Stimulated activated CD4-positive, alpha-beta T cell treated with anti-CD3 and anti-CD28 coated beads, Interleukin-12 subunit alpha, Interleukin-12 subunit beta, amount 100 ng/mL, for 48 hours (primary cell): Measurements from ENCODE around the gene GLRX3.
"Not testable (repeated sequence)": the region's sequence is repeated elsewhere in the genome, so short reads cannot be mapped to it uniquely, and the experiment has no call there.

Source experiments
- DNase-seq, 3 donors: peaks; one replicate each; pipeline ENCODE4 v3.0.0-alpha.2; 2020; ENCODE audit warnings: low read depth in 2 of 3, low spot score in 1 of 3

The GLRX3 gene

DNA sequence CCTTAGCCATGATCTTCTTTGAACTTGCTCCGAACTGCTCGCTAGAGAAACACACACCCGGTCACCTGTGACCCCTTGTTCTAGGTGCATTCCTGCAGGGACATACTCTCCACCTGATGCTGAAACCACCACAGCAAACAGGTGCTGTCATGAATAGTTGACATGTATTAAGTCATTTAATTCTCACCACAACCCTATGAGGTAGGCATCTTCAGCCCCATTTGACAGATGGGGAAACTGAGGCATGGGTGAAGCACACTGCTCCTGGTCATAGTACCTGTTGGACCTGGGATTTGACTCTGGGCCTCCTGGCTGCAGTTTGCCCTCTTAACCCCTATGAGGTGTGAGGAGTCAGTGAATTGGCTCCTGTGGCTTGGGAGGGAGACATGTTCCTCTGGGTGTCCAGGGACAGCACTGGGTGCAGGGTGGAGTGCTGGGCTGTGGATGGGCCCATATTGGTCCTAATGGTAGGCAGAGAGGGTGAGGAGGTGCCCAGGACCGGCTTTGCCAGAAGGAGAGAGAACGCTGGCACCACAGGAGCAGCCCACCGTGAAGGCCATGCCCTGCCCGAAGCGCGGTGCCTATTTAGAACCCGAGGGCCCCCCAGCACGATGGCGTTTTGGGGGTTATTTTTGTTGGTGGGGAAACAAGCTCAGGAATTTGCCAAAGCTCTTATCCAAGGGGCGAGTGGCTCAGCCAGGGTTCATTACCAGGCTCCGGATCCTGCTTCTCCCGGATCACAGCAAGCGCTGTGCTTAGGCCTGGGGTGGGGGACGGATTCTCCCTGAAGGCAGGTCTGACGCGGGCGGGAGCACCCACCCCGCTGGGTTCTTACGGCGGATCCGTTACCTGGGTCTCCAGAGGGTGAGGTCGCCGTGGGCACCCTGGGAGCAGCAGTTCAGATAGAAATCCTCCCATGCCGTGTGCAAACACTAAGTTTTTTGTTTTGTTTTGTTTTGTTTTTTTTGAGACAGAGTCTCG is 52.3 kb downstream of the GLRX3 start:
- DNase-seq = no peak

DNA sequence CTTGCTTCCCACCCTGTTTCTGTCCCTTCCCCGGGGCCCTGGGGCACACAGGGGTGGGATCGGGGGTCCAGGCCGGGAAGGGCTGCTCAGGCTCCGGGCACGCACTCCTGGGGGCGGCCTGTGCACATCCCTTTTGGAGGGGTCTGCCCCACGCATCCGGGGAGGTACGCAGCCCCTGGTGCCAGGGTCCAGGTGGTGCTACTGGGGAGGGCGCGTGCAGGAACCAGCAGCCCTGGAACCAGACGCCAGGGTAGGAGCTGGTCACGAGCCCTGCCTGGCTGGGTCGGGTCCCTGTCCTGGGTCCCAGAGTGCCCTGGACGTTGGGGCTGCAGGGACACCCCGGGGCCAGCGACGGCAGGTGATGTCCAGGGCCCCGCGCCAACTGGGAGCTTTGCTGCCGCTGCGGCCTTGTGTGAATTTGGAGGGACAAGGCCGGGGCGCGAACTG is 53.4 kb downstream of the GLRX3 start:
- no peak for DNase-seq

DNA sequence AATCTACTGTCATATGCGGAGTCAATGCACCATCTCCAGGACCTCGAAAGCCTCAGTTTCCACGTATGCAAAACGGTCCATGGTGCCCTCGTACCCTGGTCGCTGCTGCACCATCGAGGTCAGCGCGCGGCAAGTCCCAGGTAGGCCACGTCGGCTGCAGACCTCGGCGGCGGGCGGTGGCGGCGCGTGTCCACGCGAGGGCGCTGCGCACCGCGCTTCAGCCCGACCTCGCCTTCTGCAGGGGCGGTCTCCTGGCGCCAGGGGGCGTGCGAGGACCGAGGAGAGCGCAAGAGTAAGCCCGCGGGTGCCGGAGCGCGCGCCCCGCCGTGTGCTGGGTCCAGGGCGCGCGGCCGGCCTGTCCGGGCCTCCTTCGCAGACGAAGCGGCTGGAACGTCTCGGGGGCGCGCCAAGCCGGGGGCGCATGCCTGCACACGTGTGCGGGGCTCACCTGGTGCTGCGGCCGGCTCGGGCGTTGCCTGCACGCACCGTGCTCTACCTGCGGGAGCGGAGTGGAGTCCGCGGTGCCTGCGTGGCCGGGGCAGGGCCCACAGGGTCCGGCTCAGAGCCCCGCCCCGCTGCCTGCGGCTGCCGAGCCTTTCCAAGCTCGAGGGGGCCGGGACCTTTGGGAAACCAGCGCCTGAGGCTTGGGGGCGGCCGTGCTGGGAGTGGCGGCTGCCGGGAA is 54.0 kb downstream of the GLRX3 start:
- DNase-seq = peak; percentile 73 to 88 (median 81)

DNA sequence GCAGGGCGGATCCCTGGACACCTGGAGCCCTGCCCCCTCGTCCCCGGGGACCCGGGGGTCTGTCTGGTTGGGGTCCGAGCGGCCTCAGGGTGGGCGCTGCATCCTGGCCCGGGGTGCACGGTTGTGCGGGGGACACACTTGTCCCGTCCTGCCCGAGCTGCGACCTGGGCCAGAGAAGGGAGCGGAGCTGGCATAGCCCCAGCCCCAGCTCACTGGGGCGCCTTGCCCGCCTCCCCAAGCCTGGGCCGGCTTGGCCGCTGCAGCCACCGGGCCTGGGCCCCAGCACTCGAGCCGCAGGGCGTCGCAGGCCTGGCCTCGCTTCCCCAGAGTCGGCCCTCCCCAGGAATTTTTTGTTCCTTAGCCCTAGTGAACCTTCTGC is 54.5 kb downstream of the GLRX3 start:
- DNase-seq = no peak

DNA sequence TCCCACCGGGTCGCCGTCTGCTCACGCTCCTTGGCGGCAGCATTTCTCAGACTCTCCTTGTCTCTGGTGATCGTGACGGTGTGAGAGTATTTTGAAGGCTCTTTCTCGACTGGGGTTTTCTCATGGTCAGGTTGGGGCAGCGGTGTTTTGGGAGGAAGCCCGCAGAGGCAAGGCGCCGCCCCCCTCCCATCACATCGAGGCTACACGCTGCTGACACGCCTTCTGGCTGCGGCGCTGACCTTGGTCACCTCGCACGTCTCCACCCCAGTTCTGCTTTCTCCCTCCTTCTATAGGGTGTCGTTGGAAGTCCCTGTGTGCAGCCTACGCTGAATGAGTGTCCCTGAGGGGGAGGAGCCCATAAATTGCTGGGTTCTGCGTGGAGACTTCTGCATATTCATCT is 55.2 kb downstream of the GLRX3 start:
- no peak for DNase-seq

DNA sequence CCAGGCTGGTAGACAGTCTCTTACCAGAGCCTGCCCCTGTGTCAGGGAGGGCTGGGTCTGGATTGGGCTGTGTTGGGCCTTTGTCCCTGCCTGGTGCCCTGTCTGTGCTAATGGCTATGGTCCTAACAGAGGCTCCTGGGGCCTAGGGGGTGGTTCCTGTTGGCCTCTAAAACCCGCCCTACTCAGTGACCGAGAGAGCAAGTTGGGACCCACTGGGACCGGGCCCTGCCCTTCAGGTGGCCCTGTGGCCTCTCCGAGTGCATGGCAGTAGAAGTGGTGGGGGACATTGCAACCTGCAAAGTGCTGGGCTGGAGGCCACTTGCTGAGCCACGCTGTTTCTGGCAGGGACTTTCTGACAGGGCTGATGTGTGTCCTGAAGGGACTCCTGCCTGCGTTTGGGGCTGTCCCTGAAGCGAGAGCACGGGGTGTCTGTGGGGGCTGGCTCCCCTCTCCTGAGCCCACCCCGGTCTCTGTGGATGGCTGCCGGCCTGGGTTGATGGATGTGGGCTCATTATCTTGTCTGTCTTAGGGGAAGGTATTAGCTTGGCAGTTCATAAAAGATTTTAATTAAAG is 56.2 kb downstream of the GLRX3 start:
- DNase-seq = no peak

DNA sequence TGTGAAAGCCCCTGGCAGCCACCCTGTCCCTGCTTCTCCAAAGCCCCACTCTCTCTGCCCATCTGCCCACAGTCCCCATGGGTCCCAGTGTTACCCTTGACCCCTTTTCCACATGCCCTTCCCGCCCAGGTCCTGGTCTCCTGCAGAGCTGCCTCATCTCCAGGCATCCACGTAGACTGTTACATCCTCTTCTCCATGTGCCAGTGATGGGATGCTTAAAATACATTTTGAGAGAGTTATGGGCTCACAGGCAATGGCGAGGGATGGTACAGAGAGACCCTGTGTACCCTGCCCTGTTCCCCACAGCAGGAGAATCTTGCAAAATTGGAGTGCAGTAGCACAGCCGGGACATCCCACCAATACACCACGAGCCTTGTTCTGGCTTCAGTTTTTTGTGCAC is 56.8 kb downstream of the GLRX3 start:
- no peak for DNase-seq

DNA sequence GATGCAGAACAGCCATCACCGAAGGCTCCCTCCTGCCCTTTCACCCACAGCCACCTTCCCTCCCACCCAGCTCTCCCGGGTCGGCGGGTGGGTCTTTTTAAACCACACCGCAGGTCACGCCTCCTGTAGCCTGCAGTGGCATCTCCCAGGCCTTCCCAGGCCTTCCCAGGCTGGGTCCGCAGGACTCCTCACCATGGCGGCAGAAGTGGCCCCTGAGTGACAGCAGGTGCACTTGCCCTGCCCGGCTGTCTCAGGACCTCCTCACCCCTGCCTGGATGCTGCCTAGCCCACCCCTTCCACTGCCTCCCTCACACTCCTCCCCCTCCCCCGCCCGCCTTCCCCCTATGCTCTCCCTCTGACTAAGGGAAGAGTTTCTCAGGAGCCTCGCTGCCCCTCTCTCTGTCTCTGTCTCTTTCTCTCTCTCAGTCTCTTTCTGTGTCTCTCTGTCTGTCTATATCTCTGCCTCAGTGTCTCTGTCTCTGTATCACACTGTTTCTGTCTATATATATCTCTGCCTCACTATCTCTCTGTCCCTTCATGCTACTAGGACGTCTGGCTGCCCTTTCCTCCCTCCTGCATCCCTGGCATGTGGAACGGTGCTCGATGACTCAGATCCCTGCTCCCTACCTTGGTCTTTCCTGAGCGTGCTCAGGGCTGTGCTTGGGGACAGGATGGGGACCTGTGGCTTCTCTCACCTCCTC is 57.5 kb downstream of the GLRX3 start:
- DNase-seq = no peak

DNA sequence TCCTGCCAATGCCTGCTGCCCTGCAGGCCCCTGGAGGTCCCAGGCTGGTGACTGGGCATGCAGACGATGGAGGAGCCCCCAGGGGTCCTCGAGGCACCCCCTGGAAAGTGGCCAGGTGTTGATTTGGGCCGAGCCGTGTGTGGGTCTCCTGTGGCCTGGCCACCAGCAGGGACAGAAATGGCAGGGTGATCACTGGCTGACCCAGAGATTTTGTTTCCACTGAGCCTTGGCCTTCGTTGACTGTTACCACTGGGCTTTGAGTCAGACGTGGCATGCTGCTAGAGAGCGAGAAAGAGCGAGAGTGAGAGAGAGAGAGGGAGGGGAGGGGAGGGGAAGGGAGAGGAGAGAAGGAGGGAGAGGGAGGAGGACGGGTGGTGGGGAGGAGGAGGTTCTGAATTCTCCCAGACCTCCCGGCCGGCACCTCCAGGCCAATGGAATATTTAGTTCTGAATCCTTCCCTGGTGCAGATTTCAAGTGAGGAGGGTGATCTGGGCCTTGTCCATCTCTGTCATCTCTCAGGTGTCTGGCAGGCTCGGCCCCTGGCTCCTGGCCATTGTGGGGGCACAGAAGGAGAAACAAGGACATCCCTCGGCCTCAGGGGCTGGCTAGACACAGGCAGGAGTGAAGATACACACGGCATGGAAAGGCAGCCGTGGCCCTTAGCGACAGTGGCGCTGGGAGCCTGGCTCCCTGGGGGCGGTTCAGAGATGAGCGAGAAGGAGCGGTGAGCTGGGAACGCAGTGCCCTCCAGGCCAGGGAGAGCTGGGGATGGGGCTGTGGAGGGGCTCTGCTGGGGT is 58.2 kb downstream of the GLRX3 start:
- no peak for DNase-seq

DNA sequence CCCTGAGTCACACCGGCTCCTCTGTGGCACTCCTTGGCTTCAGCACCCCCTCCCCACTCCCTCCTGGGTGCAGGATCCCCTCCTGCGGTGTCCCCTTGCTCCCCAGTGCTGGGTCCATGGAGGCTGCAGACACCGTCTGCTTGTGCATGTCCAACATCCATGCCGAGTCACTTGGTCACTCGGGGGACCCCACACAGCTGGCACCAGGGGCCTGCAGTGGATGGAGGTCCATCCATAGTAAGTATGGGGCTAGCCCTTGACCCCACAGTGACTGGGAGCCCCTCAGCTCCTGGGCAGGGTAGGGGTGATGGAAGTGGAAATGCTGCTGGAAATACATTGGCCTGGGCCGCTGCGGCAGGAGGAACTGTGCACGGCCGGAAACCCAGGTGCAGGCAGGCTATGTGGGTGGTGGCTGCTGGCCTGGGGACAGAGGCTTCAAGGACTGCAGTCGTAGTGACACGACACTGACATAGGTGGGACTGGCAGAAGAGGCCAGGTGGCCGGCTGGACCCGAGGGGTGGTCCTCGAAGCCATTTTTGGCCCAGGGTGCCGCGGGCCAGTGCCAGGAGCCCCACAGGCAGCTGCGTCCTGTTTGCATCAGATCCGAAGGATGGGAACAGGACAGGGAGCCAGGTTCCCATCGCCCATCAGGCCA is 58.9 kb downstream of the GLRX3 start:
- no peak for DNase-seq

DNA sequence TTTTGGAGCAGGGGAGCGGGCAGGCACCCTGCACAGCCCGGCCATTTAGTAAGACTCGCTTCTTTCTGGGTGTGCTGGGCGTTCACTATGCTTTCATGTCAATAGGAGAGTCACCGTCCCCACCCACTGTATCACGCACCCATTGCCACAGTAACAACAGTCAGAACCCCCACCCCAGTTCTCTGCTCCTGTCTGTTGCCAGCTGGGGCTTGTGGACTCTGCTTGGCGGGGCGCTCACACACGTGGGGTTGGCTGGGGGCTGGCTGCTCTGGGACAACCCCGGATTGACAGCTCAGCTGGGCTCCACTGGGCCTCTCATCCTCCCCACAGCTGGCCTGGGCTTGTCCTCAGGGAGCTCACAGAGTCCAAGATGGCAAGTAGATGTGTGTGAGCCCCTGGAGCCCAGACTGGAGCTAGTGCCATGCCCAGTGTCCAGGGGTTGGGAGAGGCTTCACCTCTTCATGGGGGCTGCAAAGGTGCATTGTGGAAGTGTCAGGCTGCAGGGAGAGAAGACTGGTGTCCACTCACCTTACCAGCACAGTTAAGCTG is 59.6 kb downstream of the GLRX3 start:
- no peak for DNase-seq

DNA sequence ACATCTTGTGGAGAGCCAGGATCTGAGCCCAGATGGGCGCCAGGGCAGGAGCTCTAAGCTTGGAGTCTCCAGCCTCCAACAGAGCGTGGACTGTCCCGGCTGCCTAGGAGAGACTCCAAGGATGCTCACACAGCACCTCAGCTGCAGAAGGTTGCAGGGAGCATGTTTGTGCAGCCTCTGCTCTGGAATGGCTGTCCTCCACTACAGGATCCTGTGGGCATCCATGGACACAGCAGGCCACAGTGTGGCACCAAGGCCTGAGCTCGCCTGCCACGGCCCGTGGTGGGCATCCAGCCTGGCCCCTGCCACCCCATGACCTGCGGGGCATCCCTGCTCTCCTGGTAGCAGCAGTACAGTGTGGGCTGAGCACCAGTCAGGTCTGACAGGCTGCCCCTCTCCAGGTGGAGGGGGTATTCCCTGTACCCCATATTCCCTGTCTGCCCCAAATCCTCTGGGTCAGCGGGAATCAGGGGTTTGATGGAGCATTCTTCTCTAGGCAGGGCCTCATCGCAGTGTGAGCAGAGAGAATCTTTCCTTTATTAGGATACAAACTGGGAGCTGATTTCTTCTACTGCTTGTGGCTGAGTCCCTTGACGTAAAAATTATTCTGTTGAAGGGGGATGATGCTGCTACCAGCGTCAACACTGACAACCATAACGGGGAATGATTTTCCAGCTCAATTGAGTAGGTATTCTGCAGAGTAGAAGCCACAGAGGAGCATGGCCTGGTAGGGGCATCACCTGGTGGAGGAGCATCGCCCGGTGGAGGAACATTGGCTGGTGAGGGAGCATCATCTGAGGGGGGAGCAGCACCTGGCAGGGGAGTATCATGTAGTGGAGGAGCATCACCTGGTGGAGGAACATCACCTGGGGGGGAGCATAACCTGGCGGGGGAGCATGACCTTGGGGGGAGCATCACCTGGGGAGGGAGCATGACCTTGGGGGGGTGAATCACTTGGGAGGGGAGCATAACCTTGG is 60.6 kb downstream of the GLRX3 start:
- DNase-seq = no peak

DNA sequence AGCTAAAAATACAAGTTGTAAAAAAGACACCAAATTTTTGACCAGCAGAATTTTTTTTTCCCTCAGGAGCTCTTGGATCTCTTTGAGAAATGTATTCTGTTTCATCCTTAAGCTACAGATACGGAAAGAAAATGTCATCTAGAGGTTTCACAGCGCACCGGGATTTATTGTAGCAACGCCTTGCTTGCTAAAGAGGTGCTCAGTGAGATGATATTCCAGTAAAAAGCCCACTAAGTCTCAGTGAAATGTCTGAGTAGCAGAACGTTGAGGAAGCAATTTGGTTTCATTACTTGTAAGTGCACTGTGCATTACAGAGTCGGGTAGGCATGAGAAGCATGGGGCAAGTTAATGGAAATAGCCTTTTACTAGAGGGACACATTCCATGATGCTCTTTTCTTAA is 62.5 kb downstream of the GLRX3 start:
- DNase-seq = no peak

DNA sequence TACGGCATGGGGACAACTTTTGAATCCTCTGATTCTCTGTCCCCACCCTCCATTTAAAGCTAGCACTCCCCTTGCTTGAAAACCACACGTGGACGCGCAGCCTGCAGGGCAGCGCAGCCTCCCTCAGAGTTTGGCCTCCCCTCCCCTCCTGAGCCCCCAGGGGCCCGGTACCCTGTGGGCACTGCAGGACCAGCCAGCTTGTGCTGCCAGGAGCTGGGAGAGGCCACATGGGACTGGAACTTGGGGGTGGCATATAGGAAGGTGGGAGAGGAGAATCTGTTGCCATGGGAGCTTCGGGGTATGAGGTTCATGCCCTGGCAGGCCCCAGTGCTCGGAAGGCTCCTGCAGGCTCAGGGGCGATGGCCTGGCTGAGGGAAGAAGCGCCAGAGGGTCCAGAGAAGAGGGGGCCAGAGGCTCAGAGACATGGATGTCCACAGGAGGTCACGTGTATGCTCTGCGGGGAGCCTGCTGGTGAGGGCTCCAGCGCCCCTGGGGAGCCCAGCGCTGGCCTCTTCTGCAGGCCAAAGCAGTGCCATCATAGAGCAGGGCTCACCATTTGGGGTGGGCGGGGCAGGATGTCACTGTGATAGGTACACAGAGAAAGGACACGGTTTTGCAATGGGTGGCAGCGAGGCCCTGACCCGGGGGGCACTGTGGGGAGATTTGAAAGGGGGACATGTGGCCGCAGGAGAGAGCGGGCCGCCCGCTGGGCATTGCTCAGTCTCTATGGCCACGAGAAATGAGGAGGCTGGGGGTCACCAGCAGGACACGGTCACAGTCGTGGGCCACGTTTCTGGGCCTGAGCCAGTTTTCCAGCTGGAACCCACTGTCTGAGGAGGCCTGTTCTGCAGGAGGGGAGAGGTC is 64.2 kb downstream of the GLRX3 start:
- no peak for DNase-seq

DNA sequence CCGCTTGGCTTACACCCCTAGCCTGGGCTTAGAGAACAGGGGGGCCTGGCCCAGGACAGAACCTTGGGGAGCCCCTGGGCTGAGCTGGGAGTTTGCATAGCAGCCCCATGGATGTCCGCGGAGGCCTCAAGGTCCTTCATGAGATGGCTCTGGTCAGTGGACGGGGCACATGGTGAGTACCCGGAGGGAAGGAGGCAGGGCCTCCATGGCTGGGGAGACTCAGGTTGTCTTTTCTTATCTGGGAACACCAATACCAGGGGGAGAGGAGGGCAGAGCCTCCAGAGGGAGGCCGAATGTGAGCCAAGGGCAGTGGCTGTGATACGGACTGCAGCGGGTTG is 64.8 kb downstream of the GLRX3 start:
- DNase-seq = no peak

DNA sequence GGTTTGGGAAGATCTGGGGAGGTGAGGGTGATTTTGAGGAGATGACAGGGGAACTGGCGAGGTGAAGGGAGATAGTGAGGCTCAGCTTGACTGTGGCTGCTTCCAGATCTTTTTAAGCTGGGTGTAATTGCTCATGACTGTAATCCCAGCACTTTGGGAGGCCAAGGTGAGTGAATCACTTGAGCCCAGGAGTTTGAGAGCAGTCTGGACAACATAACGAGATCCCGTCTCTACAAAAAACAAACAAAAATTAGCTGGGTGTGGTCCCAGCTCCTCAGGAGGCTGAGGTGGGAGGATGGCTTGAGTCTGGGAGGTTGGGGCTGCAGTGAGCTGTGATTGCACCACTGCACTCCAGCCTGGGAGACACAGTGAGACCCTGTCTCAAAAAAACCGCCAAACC is 66.0 kb downstream of the GLRX3 start:
- DNase-seq = not testable (repeated sequence)

DNA sequence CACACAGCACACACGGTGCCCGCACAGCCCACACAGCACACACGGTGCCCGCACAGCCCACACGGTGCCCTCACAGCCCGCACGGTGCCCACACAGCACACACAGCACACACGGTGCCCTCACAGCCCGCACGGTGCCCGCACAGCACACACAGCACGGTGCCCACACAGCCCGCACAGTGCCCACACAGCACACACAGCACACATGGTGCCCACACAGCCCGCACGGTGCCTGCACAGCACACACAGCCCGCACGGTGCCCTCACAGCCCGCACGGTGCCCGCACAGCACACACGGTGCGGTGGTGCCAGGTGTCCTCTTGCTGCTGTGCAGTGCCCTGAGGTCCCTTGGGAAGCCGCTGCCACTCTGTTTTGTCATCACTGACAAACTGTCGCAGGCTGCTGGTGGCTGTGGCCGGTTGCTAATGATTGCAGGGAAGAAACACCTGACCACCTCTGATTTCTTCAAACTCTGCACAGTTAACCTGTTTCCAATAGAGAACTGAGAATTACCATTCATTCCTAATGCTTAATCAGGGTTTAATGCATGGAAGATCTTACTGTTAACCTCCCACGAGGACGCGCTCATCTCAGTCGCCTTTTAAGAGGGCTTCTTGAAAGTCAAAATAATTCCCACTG is 66.9 kb downstream of the GLRX3 start:
- no peak for DNase-seq
